GM23338 (cell line): ENCODE results near the gene NTRK1. TPM values are rescaled to one million over a fixed set of nuclear protein-coding genes. Genes with fewer than 3 reads are reported as not detected.

Source experiments
- CREB1 ChIP-seq: fragments of 250-450 bp; sonication (Bioruptor Pico); IDR thresholded peaks from 2 replicates; pipeline ENCODE4 v1.5.0; 2020; ENCODE audit warnings: low read depth, mild to moderate bottlenecking, moderate library complexity
- EZH2phosphoT487 ChIP-seq: fragments of 200-600 bp; sonication (generic); IDR thresholded peaks from one replicate; pipeline ENCODE4 v1.8.1; 2018; ENCODE audit warnings: antibody characterized with exemption; ENCODE audit not compliant: unreplicated experiment
- JUNB ChIP-seq: IDR thresholded peaks from one replicate; pipeline ENCODE4 v1.6.1; 2016; ENCODE audit warnings: antibody characterized with exemption; ENCODE audit not compliant: unreplicated experiment
- NANOG ChIP-seq: IDR thresholded peaks from 2 replicates; pipeline ENCODE4 v1.6.1; 2016; ENCODE audit warnings: antibody characterized with exemption, borderline replicate concordance
- POLR2AphosphoS5 ChIP-seq: IDR thresholded peaks from 2 replicates; pipeline ENCODE4 v1.6.1; 2016; ENCODE audit warnings: antibody characterized with exemption, low read depth
- STAT1 ChIP-seq: IDR thresholded peaks from one replicate; pipeline ENCODE4 v1.6.1; 2016; ENCODE audit warnings: antibody characterized with exemption; ENCODE audit not compliant: unreplicated experiment
- polyA plus RNA-seq: library from polyadenylated mRNA; unstranded; fragments of >200 nt; fragmentation: Nextera tagmentation; extraction: Ambion mirVana; gene quantifications from 2 replicates; pipeline ENCODE4 v1.2.1, GENCODE V29; 2016
- total RNA-seq: library from RNA; depleted of rRNA; stranded (reverse); fragments of >200 nt; shearing (Covaris generic); gene quantifications from 2 replicates; pipeline ENCODE4 v1.2.3, GENCODE V29; 2014
- TF ChIP-seq, protein P1 (sequence below): fragments of 250-450 bp; sonication (Bioruptor Pico); IDR thresholded peaks from 2 replicates; pipeline ENCODE4 v1.5.0; 2020; ENCODE audit warnings: mild to moderate bottlenecking, moderate library complexity
- TF ChIP-seq, protein P2 (sequence below): IDR thresholded peaks from 2 replicates; pipeline ENCODE4 v1.6.1; 2016; ENCODE audit warnings: antibody characterized with exemption
- TF ChIP-seq, protein P3 (sequence below): IDR thresholded peaks from one replicate; pipeline ENCODE4 v1.6.1; 2018; ENCODE audit warnings: antibody characterized with exemption; ENCODE audit not compliant: unreplicated experiment

Gene NTRK1
- total and polyA plus RNA-seq, 2 experiments from 2014 or later = 0.42 to 0.45 TPM

DNA sequence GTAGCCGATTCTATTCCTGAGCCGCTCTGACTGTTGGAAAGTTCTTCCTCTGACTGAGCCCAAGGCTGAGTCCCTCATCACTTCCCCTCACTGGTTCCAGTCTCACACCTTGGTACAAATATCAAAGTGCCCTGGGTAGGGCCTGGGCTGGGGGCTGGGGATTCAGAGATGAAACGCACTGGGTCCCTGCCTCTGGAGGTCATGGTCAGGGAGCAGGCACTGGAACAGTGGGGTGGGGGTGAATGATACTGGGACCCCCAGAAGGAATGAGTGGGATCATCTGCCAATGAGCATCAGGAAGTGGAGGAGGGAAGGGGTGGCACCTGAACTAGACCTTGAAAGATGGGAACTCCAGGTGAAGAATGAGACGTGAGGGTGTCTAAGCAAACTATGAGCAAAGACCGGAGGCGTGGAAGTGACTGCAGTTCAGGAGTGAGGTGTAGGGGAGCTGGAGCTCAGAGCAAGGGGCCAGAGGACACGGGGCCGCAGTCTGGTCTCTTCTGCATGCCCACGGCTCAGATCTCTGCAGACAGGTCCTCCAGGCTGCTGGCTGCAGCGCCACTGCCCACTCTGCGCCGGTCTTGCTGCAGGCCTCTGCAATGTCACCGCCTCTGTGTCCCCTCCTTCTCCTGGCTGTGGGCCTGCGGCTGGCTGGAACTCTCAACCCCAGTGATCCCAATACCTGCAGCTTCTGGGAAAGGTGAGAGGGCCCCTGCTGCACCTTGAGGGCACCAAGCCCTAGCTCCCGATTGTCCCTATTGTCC is 42.8 kb downstream of the NTRK1 start (continued):
- TF ChIP-seq, protein P1, sequence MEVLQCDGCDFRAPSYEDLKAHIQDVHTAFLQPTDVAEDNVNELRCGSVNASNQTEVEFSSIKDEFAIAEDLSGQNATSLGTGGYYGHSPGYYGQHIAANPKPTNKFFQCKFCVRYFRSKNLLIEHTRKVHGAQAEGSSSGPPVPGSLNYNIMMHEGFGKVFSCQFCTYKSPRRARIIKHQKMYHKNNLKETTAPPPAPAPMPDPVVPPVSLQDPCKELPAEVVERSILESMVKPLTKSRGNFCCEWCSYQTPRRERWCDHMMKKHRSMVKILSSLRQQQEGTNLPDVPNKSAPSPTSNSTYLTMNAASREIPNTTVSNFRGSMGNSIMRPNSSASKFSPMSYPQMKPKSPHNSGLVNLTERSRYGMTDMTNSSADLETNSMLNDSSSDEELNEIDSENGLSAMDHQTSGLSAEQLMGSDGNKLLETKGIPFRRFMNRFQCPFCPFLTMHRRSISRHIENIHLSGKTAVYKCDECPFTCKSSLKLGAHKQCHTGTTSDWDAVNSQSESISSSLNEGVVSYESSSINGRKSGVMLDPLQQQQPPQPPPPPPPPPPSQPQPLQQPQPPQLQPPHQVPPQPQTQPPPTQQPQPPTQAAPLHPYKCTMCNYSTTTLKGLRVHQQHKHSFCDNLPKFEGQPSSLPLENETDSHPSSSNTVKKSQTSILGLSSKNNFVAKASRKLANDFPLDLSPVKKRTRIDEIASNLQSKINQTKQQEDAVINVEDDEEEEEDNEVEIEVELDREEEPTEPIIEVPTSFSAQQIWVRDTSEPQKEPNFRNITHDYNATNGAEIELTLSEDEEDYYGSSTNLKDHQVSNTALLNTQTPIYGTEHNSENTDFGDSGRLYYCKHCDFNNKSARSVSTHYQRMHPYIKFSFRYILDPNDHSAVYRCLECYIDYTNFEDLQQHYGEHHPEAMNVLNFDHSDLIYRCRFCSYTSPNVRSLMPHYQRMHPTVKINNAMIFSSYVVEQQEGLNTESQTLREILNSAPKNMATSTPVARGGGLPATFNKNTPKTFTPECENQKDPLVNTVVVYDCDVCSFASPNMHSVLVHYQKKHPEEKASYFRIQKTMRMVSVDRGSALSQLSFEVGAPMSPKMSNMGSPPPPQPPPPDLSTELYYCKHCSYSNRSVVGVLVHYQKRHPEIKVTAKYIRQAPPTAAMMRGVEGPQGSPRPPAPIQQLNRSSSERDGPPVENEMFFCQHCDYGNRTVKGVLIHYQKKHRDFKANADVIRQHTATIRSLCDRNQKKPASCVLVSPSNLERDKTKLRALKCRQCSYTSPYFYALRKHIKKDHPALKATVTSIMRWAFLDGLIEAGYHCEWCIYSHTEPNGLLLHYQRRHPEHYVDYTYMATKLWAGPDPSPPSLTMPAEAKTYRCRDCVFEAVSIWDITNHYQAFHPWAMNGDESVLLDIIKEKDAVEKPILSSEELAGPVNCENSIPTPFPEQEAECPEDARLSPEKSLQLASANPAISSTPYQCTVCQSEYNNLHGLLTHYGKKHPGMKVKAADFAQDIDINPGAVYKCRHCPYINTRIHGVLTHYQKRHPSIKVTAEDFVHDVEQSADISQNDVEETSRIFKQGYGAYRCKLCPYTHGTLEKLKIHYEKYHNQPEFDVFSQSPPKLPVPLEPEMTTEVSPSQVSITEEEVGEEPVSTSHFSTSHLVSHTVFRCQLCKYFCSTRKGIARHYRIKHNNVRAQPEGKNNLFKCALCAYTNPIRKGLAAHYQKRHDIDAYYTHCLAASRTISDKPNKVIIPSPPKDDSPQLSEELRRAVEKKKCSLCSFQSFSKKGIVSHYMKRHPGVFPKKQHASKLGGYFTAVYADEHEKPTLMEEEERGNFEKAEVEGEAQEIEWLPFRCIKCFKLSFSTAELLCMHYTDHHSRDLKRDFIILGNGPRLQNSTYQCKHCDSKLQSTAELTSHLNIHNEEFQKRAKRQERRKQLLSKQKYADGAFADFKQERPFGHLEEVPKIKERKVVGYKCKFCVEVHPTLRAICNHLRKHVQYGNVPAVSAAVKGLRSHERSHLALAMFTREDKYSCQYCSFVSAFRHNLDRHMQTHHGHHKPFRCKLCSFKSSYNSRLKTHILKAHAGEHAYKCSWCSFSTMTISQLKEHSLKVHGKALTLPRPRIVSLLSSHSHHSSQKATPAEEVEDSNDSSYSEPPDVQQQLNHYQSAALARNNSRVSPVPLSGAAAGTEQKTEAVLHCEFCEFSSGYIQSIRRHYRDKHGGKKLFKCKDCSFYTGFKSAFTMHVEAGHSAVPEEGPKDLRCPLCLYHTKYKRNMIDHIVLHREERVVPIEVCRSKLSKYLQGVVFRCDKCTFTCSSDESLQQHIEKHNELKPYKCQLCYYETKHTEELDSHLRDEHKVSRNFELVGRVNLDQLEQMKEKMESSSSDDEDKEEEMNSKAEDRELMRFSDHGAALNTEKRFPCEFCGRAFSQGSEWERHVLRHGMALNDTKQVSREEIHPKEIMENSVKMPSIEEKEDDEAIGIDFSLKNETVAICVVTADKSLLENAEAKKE (CRISPR knock-in tag) = no peak
- TF ChIP-seq, protein P2, sequence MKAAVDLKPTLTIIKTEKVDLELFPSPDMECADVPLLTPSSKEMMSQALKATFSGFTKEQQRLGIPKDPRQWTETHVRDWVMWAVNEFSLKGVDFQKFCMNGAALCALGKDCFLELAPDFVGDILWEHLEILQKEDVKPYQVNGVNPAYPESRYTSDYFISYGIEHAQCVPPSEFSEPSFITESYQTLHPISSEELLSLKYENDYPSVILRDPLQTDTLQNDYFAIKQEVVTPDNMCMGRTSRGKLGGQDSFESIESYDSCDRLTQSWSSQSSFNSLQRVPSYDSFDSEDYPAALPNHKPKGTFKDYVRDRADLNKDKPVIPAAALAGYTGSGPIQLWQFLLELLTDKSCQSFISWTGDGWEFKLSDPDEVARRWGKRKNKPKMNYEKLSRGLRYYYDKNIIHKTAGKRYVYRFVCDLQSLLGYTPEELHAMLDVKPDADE = no peak
- no peak for TF ChIP-seq NANOG
- TF ChIP-seq EZH2phosphoT487 = no peak
- TF ChIP-seq, protein P3, sequence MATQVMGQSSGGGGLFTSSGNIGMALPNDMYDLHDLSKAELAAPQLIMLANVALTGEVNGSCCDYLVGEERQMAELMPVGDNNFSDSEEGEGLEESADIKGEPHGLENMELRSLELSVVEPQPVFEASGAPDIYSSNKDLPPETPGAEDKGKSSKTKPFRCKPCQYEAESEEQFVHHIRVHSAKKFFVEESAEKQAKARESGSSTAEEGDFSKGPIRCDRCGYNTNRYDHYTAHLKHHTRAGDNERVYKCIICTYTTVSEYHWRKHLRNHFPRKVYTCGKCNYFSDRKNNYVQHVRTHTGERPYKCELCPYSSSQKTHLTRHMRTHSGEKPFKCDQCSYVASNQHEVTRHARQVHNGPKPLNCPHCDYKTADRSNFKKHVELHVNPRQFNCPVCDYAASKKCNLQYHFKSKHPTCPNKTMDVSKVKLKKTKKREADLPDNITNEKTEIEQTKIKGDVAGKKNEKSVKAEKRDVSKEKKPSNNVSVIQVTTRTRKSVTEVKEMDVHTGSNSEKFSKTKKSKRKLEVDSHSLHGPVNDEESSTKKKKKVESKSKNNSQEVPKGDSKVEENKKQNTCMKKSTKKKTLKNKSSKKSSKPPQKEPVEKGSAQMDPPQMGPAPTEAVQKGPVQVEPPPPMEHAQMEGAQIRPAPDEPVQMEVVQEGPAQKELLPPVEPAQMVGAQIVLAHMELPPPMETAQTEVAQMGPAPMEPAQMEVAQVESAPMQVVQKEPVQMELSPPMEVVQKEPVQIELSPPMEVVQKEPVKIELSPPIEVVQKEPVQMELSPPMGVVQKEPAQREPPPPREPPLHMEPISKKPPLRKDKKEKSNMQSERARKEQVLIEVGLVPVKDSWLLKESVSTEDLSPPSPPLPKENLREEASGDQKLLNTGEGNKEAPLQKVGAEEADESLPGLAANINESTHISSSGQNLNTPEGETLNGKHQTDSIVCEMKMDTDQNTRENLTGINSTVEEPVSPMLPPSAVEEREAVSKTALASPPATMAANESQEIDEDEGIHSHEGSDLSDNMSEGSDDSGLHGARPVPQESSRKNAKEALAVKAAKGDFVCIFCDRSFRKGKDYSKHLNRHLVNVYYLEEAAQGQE = no peak
- no peak for TF ChIP-seq JUNB
- TF ChIP-seq CREB1 = no peak
- no peak for TF ChIP-seq POLR2AphosphoS5
- no peak for TF ChIP-seq STAT1
